HL-60/S4 treated with retinoic acid at 250 ng/mL for 4 days and 3 days (cell line): Measurements from ENCODE around the gene BBLN.

ENCODE experiments used
- in situ Hi-C: fragments of 300-500 bp; cut with MboI; formaldehyde crosslinking; loops from 2 replicates; pipeline ENCODE4 v1.7.0; 2022; ENCODE audit warnings: low sequenced_read_pairs

BBLN gene

DNA sequence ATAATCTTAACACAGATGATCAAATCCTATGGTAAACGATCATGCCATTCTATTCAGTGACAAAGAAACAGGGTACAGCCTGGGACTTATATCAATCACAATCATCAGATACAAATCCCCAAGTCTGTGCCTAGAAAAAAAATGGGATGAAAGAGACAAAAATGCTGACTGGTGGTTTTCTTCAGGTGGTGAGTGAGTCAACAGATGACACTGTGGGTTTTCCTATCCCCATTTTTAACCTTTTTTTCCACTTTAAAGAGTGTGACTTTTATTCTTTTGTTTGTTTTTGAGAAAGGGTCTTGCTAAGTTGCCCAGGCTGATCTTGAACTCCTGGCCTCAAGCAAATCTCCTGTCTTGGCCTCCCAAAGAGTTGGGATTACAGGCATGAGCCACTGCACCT lies 28.1 kb downstream of the BBLN start:
- in situ Hi-C loops: no loop called here

DNA sequence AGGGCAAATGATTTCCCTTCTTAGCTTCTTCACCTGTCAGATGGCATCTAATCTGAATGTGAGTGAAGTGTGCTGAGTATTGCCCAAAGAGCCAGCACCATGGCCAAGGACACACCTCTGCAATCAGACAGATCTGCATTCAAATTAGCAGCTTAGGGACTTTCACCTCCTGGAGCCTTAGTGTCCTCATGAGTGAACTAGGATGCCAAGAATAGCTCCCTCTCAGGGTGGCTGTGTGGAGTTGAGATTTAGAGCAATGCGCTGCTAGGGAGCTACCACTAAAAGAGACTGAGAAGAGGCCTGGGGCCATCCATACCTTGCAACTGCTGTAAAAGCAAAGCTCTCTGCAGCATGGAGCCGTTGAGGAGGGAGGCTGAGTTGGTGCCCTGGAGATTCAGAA lies 29.9 kb downstream of the BBLN start:
- in situ Hi-C loops: no loop called here

DNA sequence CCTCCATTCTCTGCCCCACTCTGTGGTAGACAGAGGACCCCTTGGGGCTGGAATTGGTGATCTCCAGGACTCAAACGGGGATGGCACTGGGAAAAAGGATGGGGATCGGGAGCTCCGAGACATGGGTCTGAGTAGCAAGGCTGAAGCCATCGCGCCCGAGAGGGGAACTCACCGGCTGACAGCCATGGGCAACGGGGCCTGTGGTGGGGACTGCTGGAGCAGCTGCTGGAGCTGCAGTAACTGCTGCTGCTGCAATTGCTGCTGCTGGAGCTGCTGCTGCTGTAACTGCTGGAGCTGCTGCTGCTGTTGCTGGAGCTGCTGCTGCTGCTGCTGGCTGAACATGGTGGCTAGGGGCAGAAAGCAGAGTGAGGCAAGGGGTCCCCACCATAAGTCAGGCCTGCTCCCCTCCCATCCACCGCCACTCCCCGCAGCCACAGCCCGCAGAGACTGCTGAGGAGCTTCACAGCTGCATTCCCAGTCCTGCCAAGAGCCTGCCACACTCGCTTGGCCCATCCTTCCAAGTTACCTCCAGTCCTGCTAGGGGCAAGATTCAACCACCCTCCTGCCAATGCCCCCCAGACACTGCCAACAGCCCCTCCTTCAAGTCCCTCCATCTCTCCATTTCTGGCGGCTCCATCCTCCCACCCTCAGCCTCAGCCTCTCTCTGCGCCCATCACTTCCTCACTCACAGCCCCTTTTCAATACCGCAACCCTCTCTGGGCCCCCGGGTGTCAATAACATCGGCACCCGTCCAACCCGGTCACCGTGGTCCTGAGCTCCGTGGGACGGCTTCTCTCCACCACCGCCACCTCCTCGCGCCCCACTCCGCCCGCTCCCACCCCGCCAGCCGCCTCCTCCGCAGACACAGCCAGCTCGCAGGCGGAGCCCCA lies 30.7 kb downstream of the BBLN start:
- in situ Hi-C loops: no loop called here

DNA sequence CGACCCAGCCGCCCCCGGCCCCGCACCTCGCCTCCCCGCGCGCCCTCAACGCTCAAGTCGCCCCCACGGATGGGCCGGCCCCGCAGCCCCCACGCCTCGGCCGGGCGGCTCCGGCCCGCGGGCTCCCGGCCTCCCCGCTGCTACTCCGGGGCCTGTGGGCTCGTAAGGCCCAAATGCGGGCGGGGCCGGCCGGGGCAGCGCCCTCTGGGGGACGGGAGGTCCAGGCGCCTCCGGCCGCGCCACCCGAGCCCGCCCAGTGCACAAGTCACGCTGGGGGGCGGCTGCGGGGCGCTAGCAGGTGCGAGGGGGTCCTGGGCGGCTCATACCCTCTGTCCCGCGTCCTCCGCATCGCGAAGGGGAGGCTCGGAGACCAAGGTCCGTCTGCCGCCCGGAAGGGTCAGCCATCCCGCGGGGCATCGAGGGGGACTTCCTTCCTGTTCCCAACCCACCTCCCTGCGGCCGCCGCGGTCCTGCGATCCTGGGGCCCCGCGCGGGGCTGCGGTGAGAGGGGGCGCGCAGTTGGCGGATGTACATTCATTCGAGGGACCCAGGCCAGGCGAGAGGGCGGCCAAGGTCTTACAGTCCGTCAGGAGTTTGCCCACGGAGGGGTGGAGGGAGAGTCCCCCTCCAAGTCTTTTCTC lies 31.5 kb downstream of the BBLN start, which contains the start of gene CIZ1:
Gene CIZ1 (minus strand): TSS at position 167 of the 641 bp plus-strand sequence. CDS start 715 bp downstream, outside the sequence.
- in situ Hi-C loops: no loop called here

DNA sequence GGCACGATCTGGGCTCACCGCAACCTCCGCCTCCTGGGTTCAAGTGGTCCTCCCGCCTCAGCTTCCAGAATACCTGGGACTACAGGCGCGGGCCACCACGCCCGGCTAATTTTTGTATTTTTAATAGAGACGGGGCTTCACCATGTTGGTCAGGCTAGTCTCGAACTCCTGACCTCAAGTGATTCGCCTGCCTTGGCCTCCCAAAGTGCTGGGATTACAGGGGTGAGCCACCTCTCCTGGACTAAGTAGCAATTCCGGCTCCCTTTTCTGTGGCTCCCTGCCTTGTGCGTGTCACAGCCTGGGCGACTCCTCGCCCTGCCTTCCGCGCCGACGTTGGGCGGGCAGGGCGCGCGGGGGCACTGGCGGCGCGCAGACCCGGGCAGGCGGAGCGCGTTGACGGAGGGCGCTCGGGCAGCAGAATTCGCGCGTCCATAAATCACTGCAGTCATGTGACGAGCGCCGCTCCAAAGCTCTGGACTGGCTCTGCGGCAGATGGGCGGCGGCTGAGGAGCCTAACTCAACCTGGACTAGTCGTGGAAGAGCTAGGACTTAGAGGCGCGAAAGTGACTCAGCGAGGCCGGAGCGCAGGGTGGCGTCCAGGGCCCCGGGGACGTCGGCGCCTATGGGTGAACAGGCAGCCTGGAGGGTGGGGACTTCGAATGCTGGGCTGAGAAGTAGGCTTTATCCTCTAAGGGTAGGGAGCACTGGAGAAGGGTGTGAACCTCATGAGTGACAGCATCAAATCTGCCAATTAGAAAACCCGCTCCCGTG lies 32.7 kb downstream of the BBLN start:
- in situ Hi-C loops: no loop called here

DNA sequence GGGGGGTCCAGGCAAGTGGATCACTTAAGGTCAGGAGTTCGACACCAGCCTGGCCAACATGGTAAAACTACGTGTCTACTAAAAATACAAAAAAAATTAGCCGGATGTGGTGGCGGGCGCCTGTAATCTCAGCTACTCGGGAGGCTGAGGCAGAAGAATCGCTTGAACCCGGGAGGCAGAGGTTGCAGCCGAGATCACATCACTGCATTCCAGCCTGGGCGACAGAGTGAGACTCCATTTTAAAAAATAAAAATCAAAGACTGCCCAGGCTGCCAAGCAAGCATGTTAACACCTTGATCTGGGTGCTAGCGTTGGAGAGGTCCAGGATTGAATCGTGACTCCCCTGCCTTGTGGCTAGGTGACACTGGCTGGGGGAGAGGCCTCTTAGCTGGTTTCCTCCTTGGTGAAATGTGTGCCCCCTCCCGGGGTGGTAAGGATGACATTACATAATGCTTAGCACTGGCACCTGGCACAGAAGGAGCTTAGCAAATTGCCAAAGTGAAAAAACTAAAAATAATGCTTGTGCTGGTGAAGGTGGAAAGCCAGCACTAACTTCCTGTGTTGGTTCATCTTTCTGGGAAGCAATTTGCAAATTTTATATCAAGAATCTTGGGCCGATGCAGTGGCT lies 33.5 kb downstream of the BBLN start:
- in situ Hi-C loops: no loop called here

DNA sequence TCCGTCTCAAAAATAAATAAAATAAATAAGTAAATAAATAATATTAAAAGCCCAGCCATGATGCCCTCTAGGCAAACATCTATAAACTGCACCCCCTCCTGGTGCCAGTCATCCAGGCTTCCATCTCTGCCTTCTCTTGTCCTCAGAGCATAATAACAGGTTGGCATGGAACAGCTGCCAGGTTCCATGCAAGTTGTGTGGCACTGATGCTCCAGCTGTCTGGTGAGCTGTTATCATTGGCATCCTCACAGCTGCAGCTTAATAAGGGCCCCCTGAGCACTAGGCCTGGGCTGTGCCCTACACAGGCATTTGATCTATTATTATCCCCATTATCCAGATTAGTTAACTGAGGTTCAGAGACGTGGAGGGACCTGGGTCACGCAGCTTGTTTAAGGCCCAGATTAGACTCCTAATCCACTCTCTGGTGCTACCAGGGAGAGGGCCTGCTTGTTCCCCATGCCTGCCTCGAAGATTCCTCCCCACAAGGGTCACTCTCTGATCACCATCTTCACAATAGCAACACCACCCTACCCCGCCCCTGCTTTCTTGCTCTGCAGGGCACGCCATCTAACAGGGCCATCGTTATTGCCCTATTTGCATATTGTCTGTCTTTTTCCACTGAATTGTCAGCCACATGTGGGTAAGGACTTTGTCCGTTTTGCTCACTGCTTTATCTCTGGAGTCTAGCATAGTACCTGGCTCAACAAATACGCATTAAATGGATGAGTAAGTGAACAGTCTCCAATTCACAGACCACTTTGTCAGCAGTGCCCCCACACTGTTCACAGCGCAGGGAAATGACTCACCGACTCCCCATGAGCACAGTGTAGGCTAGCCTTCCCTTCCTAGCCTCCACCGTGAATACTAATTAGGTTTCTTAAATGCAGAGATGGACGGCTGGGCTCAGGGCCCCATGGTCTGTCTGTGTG lies 41.6 kb downstream of the BBLN start:
- in situ Hi-C loops: no loop called here

DNA sequence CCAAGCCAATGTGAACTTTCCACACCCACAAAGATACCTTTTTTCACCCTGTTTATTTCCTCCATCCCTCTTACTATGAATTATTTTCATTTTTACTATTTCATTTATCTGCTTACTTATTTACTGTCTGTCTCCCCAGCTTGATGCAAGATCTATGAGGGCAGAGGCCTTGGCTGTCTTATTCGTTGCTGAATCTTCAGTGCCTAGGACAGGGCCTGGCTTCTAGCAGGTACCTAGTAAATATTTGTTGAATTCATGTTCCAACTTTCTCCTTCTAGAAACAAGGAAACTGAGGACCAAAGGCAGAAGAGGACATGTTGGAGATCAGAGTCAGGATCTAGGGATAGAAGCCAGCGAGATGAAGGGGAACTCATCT lies 42.6 kb downstream of the BBLN start:
- in situ Hi-C loops: no loop called here

DNA sequence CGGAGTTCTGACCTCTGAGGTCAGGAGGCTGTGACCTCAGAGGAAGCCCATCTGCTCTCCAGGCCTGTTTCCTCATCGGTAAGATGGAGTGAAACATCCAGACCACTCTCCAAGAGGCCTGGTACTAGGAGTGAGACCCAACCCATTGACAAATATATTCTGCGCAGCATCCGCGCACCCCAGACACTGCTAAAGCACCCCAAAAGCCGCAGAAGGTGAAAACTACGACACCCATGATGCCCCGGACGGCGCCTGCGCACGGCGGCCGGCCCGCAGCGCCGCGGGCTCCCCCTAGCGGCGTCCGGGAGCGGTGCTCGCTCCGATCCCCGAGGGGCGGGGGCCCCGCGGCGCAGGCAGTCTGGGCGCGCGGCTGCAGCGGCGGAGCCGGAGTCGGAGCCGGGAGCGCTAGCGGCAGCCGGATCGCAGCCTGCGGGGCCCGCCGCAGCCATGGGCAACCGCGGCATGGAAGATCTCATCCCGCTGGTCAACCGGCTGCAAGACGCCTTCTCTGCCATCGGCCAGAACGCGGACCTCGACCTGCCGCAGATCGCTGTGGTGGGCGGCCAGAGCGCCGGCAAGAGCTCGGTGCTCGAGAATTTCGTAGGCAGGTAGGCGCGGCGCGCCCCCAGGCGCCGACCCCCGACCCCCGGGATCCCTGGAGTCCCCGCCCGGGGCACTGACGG lies 43.1 kb downstream of the BBLN start, which contains the start of gene DNM1:
Gene DNM1 (plus strand): TSS at position 356 of the 683 bp plus-strand sequence. CDS start 92 bp downstream, at position 448.
- in situ Hi-C loops: no loop called here

DNA sequence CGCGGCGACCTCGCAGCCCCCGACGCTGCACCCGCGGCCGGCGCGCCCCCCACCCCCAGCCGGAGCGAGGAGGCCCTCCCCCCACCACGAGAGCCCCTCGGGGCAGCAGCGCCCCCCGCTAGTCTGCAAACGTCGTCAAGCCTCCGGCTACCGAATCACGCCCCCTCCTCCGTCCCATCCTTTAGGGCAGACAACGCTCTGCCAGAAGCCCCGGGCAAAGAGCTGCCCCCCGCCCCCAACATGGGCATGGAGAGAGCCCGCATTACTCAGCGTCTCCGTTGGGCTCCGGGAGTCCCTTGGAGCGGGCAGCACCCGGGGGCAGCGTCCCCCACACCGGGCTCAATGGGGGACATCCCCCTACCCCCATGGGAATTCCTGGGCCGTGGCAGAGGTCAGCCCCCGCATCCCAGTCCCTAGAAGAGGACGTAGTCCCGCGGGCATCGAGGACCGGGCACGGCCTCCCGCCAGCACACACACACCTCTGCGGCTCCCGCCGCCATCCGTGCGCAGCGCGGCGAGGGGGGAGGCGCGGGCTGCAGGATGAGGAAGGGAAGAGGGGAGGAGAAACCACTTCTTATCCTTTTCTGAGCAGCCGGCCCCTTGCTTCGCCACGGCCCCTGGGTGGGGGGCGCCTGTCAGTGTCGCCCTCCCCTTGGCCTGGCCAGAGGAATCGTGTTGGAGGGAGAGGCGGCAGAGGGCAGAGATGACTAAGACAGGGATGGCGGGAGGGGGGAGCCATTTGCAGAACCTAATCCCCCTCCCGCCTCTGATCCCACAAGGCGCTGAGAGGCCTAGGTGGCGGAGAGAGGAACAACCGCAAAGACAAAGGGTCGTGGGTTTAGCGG lies 43.9 kb downstream of the BBLN start:
- in situ Hi-C loops: no loop called here

DNA sequence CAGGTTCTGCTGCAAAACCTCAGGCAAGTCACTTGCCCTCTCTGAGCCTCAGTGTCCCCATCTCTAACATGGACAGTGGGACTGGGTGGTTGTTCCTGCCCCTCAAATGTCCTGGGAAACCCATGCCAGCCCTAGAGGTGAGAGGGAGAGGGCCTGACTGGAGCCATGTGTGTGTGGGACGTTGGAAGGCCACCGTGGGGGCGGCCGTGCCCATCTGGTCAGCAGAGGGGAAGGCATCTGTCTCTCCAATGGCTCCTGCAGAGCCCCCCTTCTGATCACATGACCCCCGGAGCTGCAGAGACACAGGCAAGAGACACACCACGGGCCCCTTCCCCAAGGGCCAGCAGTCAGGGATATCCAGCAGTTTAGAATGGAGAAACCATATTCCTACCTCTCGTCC lies 44.8 kb downstream of the BBLN start:
- in situ Hi-C loops: no loop called here

DNA sequence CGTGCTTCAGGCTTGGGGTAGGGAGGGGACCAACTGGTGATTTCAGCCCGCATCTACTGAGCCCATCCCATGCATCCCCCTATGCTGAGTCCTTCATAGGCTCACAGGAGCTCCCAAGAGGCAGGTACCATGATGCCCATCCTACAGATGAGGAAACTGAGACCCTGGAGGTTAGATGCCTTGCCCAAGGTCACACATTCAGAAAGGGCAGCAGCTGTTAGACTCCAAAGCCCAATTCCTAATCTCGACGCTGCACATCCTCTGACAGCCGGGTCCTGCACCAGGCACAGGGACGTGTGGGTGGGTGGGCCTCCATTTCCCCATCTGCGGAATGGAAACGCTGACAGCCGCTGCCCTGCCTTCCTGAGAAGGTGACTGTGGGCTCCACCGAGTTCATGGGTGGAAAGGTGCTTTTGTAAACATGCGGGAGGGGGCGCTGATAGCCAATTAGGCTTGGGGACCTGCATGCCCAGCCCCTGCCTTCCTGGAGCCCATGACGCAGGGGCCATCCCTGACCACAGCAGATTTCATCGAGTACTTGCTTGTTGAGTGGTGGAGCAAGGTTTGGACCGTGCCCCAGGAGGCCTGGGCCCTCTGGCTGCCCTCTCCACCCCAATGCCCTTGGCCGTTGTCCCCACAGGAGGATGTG lies 45.4 kb downstream of the BBLN start:
- in situ Hi-C loops: no loop called here

DNA sequence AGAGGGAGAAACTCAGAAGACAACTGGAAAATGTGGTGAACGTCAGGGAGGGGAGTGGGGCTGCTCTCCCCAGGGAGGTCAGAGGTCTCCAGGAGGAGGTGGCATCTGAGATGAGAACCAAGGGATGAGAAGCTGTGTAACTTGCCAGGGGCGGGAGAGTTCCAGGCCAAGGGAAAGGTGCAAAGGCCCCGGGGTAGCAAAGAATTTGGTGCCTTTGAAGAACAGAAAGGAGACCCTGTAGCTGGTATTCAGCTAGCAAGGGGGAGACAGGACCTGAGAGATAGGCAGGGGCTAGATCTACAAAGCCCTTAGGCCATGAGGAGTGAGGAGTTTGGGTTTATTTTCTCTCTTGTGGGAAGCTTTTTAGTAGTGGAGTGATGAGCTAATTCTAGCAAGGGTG lies 46.4 kb downstream of the BBLN start:
- in situ Hi-C loops: no loop called here

DNA sequence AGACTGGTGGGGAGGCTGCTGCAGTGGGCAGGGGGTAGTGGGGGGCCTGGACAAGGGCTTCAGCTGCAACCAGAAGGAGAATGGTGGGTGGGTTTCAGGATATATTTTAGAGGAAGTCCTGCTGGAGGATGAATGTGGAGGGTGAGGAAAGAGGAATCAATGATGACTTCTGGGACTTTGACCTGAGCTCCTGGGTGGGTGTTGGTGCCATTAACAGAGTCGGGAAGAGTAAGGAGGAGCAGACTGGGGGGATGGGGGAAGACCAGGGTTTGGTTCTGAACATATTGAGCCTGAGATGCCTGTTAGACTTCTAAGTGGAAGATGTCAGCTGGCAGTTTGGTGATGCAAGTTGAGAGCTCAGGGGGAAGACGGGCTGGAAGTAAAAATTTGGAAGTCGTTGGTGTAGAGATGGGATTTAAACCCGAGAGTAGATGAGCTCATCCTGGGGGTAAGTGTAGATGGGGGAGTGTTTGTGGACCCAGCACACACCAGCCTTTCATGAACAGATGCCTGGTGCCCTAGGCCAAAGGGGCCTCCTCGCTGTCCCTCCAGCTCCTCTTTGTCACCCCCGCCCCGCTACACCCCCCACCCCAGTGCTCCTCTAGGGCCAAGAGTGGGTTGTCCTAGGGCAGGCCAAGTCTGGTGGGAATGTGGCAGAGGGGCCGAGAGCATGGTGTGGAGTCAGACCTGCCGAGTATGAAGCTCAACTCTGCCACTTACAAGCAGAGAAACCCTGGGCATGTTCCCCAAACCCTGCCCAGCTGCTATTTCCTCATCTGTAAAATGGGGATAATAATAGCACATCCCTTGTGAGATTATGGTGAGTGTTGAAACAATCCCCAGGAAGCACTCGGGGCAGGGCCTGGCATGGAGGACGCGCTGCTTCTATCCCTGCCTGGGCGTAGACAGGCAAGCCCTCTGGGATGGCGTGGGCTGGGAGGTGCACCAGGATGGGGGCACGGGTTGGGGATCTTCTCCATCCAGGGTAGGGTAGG lies 47.1 kb downstream of the BBLN start:
- in situ Hi-C loops: no loop called here

DNA sequence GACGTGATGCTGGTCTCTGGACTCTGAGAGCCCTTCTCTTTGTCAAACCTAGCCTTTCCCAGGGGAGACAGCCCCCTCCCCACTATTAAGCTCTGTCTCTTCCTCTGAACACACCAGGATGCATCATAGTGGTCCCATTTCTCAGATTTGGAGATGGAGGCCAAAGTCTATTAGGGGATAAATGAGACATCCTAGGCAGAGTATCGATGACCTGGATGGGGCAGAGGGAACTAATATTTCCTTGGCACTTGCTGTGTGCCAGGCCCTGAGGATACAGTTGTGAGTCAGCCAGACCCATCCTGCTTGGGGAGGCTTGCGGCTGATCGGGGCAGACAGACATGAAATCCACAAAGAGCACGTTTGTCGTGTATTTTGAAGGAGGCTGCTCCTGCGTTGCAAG lies 48.3 kb downstream of the BBLN start:
- in situ Hi-C loops: no loop called here

DNA sequence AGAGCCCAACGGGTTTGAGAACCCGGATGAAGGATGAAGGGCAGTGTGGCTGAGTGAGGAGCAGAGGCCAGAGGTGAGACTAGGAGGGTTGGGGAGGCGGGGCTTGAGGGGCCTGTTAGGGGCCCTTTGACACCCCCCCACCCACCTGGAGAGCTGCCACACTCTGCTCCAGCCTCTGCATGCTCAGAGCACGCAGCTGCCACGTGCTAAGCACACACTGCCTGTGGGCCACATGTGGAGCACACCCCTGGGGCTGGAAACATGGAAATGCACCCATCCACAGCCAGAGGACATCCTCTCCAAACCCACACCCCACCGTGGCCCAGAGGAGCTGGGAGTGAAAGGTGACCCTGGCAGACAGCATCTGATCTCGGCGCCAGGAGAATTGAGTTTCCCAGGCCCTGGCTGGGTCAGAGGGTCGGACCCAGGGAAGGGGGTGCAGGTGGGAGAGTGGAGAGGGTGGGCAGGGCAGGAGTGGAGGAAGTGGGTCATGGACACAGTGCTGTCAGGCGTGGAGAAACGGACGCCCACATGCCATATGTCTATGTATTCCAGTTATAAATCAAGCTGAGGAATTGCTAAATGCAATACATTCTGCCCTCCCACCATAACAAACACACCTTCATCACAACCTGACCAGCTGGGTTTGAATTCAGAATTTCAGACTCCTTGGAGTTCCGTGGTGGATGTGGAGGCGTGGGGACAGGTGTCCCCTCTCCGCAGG lies 49.0 kb downstream of the BBLN start:
- in situ Hi-C loops: no loop called here
